Fibroblast of villous mesenchyme (primary cell): ENCODE results near the gene CFAP45. TPM values are rescaled to one million over a fixed set of nuclear protein-coding genes. Genes with fewer than 3 reads are reported as not detected.

Experiments used
- DNase-seq: peaks from one replicate; pipeline ENCODE4 v3.0.0-alpha.2; 2010; ENCODE audit warnings: low read depth
- H3K4me3 ChIP-seq: 2 replicates; pipeline ENCODE4 v1.5.1; 2011; ENCODE audit warnings: low read depth, mild to moderate bottlenecking, low read length
- CTCF ChIP-seq: IDR thresholded peaks from 2 replicates; pipeline ENCODE4 v1.5.1; 2012; ENCODE audit warnings: low read depth, mild to moderate bottlenecking, low read length; ENCODE audit not compliant: insufficient read depth
- total RNA-seq: library from RNA; depleted of rRNA; stranded (reverse); fragments of >200 nt; gene quantifications from 2 replicates; pipeline ENCODE4 v1.2.3, GENCODE V29; 2012

The CFAP45 gene
- total RNA-seq = 0.32 and 0.43 TPM in 2 replicates

GRCh38 chr1:159900086-159900680 lies at the start of gene CFAP45:
CFAP45 (minus strand) TSS chr1:159900165; CDS start chr1:159900098, 67 bp downstream.
- TF ChIP-seq CTCF = no peak
- H3K4me3 ChIP-seq = no peak within 1 kb of the TSS
- peak; percentile 69 for DNase-seq

- H3K4me3 ChIP-seq = no peak overlapping the region
- DNase-seq = no peak
- no peak for TF ChIP-seq CTCF
Observed at GRCh38 chr1:159949123-159949522, 49.2 kb upstream of the CFAP45 start.

- no peak for TF ChIP-seq CTCF
- no peak overlapping the region for H3K4me3 ChIP-seq
- DNase-seq = no peak
Observed at GRCh38 chr1:159947942-159948341, 48.0 kb upstream of the CFAP45 start.

GRCh38 chr1:159946242-159947187 lies 46.5 kb upstream of the CFAP45 start:
- no peak for DNase-seq
- no peak overlapping the region for H3K4me3 ChIP-seq
- TF ChIP-seq CTCF = no peak

GRCh38 chr1:159945483-159946241 lies 45.7 kb upstream of the CFAP45 start, which contains the start of gene IGSF9:
IGSF9 (minus strand) TSS chr1:159945613; CDS start chr1:159943454, 2,159 bp downstream.
- peak; percentile 57 for DNase-seq
- H3K4me3 ChIP-seq = peak within 1 kb of the TSS; percentile 33
- peak; percentile 37 for TF ChIP-seq CTCF

- H3K4me3 ChIP-seq = peak overlapping the region; percentile 33
- DNase-seq = no peak
- no peak for TF ChIP-seq CTCF
Observed at GRCh38 chr1:159944623-159945455, 44.9 kb upstream of the CFAP45 start.
